HG03064 (cell line): Measurements from ENCODE around the gene KRTAP4-1.
"Not testable (repeated sequence)": the region's sequence is repeated elsewhere in the genome, so short reads cannot be mapped to it uniquely, and the experiment has no call there.

Experiments
- ATAC-seq: cut with Tn5 transposase; IDR thresholded peaks from one replicate; pipeline ENCODE4 v1.9.1; 2021; ENCODE audit warnings: low read depth; ENCODE audit not compliant: unreplicated experiment

KRTAP4-1 gene

DNA sequence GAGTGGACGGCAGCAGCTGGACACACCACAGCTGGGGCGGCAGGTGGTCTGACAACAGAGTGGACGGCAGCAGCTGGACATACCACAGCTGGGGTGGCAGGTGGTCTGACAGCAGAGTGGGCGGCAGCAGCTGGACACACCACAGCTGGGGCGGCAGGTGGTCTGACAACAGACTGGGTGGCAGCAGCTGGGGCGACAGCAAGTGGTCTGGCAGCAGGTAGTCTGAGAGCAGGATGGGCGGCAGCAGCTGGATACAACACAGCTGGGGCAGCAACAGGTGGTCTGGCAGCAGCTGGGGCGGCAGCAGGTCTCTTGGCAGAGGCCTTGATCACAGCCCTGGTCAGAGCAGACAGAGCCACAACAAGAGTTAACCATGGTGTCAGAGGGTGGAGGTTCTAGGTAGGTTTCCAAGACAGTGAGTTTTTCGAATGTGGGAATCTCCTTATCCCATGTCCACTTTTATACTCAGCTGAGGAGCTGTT is at the start of gene KRTAP4-1:
TSS of gene KRTAP4-1 (minus strand) at position 432 of the 482 bp plus-strand sequence. CDS start at position 375, 57 bp downstream.
- no peak for ATAC-seq

GRCh38 chr17:41232399-41233105 is 47.8 kb upstream of the KRTAP4-1 start, which contains the start of gene KRTAP9-3:
Gene KRTAP9-3, plus strand, starts transcription at chr17:41232449. Its CDS starts 53 bp downstream, at chr17:41232502.
- not testable (repeated sequence) for ATAC-seq

DNA sequence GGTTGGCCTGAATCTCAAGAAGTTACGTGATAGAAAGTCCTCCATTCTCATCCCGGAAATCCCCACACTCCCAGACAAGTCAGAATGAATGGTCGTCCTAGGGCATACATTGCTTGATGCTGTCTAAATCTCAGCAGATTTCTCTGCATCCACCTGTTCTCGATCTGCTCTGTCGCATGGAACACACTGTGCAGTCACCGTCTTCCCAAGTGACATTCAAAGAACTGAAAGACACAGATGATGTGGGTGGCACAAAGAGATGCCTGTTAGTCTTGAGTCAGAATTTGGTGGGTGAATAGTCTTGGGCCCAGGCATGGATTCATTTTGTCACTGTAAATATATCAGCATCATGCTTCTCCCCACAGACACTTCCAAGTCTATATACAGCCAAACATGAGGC is 47.0 kb upstream of the KRTAP4-1 start:
- no peak for ATAC-seq

DNA sequence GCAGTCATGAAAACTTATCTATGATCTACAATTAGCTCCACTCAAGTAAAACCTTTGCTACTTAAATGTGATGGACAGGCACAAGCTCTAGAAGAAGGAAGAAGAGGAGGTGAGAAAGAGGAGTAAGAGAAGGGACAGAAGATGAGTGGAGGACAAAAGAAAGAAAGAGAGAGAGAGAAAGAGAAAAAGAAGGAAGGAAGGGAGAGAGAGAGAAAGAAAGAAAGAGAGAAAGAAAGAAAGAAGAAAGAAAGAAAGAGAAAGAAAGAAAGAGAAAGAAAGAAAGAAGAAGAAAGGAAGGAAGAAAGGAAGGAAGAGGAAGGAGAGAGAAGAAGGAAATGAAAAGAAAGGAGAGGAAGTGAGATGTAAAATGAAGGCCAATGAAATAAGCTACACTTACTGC is 45.4 kb upstream of the KRTAP4-1 start:
- ATAC-seq: no peak

GRCh38 chr17:41226598-41227095 is 41.9 kb upstream of the KRTAP4-1 start, which contains the start of gene KRTAP9-2:
Gene KRTAP9-2, plus strand, starts transcription at chr17:41226648. Its CDS starts 7 bp downstream, at chr17:41226655.
- not testable (repeated sequence) for ATAC-seq

GRCh38 chr17:41226051-41226450 is 41.3 kb upstream of the KRTAP4-1 start:
- ATAC-seq: no peak

GRCh38 chr17:41223821-41224220 is 39.1 kb upstream of the KRTAP4-1 start:
- no peak for ATAC-seq

GRCh38 chr17:41215681-41216080 is 31.0 kb upstream of the KRTAP4-1 start:
- ATAC-seq: no peak

- ATAC-seq: no peak
Observed at GRCh38 chr17:41212524-41213169, 27.9 kb upstream of the KRTAP4-1 start.

GRCh38 chr17:41211845-41212466 is 27.2 kb upstream of the KRTAP4-1 start:
- ATAC-seq: no peak

- no peak for ATAC-seq
Observed at GRCh38 chr17:41199421-41200078, 14.8 kb upstream of the KRTAP4-1 start.

DNA sequence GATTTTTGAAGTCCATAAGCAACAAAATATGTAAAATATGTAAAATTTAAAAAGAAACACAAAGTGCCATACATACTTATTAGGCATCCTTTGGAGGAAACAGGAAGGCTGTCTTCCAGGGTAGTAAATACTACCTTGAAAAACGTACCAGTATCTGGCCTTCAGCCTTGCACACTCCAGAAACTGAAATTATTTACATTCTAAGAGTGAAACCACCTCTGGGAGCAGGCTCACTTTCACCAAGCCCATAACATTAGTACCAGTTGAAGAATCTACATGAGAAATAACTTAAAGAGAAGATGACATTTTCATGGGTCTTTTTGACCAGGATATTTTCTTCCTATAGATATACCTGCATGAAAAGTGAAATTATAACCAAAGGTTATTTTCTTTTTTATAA is 11.4 kb upstream of the KRTAP4-1 start:
- ATAC-seq: no peak

- ATAC-seq: no peak
Observed at GRCh38 chr17:41190328-41190727, 5.6 kb upstream of the KRTAP4-1 start.

DNA sequence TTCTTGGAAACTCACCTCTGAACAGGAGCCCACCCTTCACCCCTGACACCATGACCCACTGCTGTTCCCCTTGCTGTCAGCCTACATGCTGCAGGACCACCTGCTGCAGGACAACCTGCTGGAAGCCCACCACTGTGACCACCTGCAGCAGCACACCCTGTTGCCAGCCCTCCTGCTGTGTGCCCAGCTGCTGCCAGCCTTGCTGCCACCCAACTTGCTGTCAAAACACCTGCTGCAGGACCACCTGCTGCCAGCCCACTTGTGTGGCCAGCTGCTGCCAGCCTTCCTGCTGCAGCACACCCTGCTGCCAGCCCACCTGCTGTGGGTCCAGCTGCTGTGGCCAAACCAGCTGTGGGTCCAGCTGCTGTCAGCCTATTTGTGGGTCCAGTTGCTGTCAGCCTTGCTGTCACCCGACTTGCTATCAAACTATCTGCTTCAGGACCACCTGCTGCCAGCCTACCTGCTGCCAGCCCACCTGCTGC is 5.2 kb upstream of the KRTAP4-1 start, which contains the start of gene KRTAP9-1:
TSS of gene KRTAP9-1 (plus strand) at position 51 of the 482 bp plus-strand sequence. CDS start at position 51, 0 bp downstream.
- ATAC-seq: not testable (repeated sequence)

DNA sequence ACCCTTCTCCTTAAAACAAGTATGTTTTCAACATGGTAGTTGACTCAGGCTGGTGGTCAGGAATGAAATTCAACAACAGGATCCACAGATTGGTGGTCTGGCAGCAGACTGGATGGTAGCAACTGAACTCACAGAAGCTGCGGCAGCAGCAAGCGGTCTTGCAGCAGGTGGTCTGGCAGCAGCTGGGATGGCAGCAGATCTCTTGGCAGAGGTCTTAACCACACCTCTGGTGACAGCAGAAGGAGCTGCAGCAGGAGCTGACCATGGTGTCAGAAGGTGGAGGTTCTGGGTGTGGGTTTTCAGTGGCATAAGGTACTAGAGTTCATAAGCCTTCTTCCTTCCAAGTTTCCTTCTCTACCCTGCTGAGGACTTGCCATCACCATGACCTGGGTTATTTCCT is 2.2 kb upstream of the KRTAP4-1 start:
- ATAC-seq: no peak

DNA sequence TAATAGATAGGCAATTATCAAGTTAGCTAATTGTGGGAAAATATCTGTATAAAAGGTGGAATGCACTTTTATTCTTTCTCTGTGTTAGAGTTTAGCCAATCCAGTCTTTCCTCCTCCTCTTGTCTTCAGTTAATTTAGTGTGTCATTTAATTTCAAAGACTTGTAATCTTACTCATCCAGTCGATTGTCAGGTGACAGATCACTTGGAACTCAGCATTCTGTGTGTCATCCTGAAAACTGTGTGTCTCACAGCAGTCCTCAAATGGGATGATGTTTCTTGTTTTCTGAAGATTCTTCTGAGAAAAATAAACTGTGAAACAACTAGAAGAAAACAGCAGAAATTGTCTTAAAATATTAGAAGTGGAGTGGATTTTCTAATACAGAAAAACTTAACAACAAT is 290 bp upstream of the KRTAP4-1 start:
- ATAC-seq: no peak

DNA sequence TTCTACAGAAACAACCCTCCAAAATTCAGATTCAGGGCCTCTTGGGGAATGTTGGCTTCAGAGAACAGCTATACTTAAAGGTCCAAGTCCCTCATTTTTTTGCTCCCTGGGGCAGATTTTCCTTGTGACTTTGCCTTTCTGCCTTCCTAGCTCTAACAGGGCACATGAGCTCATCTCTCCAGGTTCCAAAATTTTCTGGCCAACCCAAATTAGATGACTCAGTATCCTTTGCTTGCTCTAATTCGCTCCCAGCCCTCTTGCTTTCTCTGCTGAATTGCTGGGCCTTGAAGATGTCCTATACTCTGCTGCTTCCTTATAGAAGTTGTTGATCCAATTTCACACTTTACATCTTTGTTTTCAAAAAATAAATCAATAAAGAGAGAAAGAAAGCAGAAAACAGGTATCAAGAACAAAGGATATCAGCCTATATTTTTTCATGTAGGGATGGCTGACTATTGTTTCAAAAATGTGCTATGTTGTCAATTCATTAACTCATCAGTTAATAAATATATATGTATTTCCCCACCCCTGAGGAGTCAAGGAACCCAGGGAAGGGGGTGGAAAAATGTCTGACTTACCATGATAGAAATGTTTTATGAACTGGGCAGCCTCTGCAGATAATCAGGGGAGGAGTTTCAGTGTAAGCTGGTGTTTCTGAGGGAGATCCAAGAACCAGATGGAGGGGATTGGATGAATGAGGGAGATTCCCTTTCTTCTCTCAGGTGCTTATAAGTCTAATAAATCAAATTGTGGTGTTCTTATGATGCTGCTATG is 5.7 kb downstream of the KRTAP4-1 start:
- ATAC-seq: no peak

GRCh38 chr17:41178341-41178740 is 6.4 kb downstream of the KRTAP4-1 start:
- ATAC-seq: no peak

DNA sequence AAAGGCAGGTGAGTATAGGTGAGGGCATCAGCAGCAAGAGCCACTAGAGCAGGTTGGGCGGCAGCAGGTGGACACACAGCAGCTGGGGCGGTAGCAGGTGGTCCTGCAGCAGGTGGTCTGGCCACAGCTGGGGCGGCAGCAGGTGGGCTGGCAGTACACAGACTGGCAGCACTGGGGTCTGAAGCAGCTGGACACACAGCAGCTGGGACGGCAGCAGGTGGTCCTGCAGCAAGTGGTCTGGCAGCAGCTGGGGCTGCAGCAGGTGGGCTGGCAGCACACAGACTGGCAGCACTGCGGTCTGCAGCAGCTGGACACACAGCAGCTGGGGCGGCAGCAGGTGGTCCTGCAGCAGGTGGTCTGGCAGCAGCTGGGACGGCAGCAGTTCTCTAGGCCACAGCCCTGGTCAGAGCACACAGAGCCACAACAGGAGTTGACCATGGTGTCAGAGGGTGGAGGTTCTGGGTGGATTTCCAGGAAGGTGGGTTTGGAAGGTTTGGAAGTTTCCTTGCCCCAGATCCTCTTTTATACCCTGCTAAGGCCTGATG is 6.9 kb downstream of the KRTAP4-1 start, which contains the start of gene KRTAP4-2:
TSS of gene KRTAP4-2 (minus strand) at position 495 of the 545 bp plus-strand sequence. CDS start at position 438, 57 bp downstream.
- no peak for ATAC-seq
